Right lobe of liver (tissue), 4 donors: ENCODE results near the gene WDFY2.

ENCODE experiments used
- CTCF ChIP-seq, 4 donors: fragments of 200-600 bp in 3 of 4; fragments of 450-650 bp in 1 of 4; IDR thresholded peaks; one replicate each; pipeline versions ENCODE4 v1.5.1 to v1.8.0; 2016 to 2022; ENCODE audit warnings: antibody characterized with exemption in 4 of 4, mild to moderate bottlenecking in 2 of 4
- POLR2A ChIP-seq: fragments of 450-650 bp; IDR thresholded peaks from one replicate; pipeline ENCODE4 v1.6.1; 2017; ENCODE audit warnings: antibody characterized with exemption, mild to moderate bottlenecking
- donor health status: DM: no; HTN: no; CAD: no.
- donor health status: DM: no; HTN: no; CAD: no.
- donor health status: DM: no; HTN: yes; CAD: no.

GRCh38 chr13:51719394-51719793 lies 135.1 kb downstream of the WDFY2 start:
- TF ChIP-seq POLR2A, result no peak
- no peak for TF ChIP-seq CTCF (IDR thresholded peaks at IDR 0.05)
